Neural progenitor cell (in vitro differentiated cells): ENCODE results near the gene BATF2. TPM values are rescaled to one million over a fixed set of nuclear protein-coding genes. Genes with fewer than 3 reads are reported as not detected.

Source experiments
- DNase-seq: peaks from one replicate; pipeline ENCODE4 v3.0.0-alpha.2; 2016; ENCODE audit warnings: low spot score
- H2AFZ ChIP-seq: fragments of 200-600 bp; sonication (generic); replicated peaks from 2 replicates; pipeline ENCODE4 v1.6.1; 2016; ENCODE audit warnings: antibody characterized with exemption
- H3F3A ChIP-seq: fragments of 200-600 bp; sonication (generic); 2 replicates; pipeline ENCODE4 v1.6.1; 2016; ENCODE audit warnings: antibody characterized with exemption, low read depth
- H3K27ac ChIP-seq: fragments of 200-600 bp; sonication (generic); 2 replicates; pipeline ENCODE4 v1.5.1; 2016; ENCODE audit warnings: mild to moderate bottlenecking
- H3K27me3 ChIP-seq: fragments of 200-600 bp; sonication (generic); 2 replicates; pipeline ENCODE4 v1.6.1; 2016; ENCODE audit warnings: mild to moderate bottlenecking, moderate library complexity
- H3K36me3 ChIP-seq: fragments of 200-600 bp; sonication (generic); 2 replicates; pipeline ENCODE4 v1.5.1; 2016
- H3K4me1 ChIP-seq: fragments of 200-600 bp; sonication (generic); 2 replicates; pipeline ENCODE4 v1.6.1; 2016; ENCODE audit warnings: mixed run types
- H3K4me2 ChIP-seq: fragments of 200-600 bp; sonication (generic); 2 replicates; pipeline ENCODE4 v1.6.1; 2016
- H3K4me3 ChIP-seq: fragments of 200-600 bp; sonication (generic); 2 replicates; pipeline ENCODE4 v1.5.1; 2016
- H3K79me2 ChIP-seq: fragments of 200-600 bp; sonication (generic); 2 replicates; pipeline ENCODE4 v1.6.1; 2016; ENCODE audit warnings: low read depth
- H3K9ac ChIP-seq: fragments of 200-600 bp; sonication (generic); 2 replicates; pipeline ENCODE4 v1.6.1; 2016
- H3K9me3 ChIP-seq: fragments of 200-600 bp; sonication (generic); 2 replicates; pipeline ENCODE4 v1.5.1; 2016; ENCODE audit warnings: low read depth
- H4K20me1 ChIP-seq: fragments of 200-600 bp; sonication (generic); 2 replicates; pipeline ENCODE4 v1.6.1; 2016; ENCODE audit warnings: low read depth
- H3K27ac Mint-ChIP-seq: 3 replicates; pipeline ENCODE4 v1.8.0; 2021; ENCODE audit warnings: mixed read lengths
- H3K27me3 Mint-ChIP-seq: 2 replicates; pipeline ENCODE4 v1.8.0; 2022; ENCODE audit warnings: low read depth, mild to moderate bottlenecking, inconsistent platforms, moderate library complexity, mixed read lengths; ENCODE audit not compliant: insufficient read depth
- H3K36me3 Mint-ChIP-seq: 3 replicates; pipeline ENCODE4 v1.8.0; 2021; ENCODE audit warnings: mixed read lengths
- H3K4me1 Mint-ChIP-seq: 3 replicates; pipeline ENCODE4 v1.8.0; 2021; ENCODE audit warnings: mixed read lengths
- H3K4me3 Mint-ChIP-seq: 3 replicates; pipeline ENCODE4 v1.8.0; 2021; ENCODE audit warnings: mild to moderate bottlenecking, moderate library complexity, mixed read lengths
- H3K9me3 Mint-ChIP-seq: 3 replicates; pipeline ENCODE4 v1.8.0; 2020; ENCODE audit warnings: mixed read lengths
- CTCF ChIP-seq: fragments of 200-600 bp; sonication (generic); IDR thresholded peaks from 2 replicates; pipeline ENCODE4 v1.5.1; 2017; ENCODE audit warnings: antibody characterized with exemption, mild to moderate bottlenecking
- EZH2 ChIP-seq: fragments of 200-600 bp; sonication (generic); IDR thresholded peaks from 2 replicates; pipeline ENCODE4 v1.6.1; 2017; ENCODE audit warnings: antibody characterized with exemption, mild to moderate bottlenecking, moderate library complexity
- EZH2phosphoT487 ChIP-seq: fragments of 200-600 bp; sonication (generic); IDR thresholded peaks from 2 replicates; pipeline ENCODE4 v1.6.1; 2017; ENCODE audit warnings: antibody characterized with exemption
- total RNA-seq: library from RNA; depleted of rRNA; stranded (reverse); fragments of >200 nt; gene quantifications from 2 replicates; pipeline ENCODE4 v1.2.3, GENCODE V29; 2015; ENCODE audit warnings: low replicate concordance

Gene BATF2
- total RNA-seq, 1 donor from 2014 or later: not detected

DNA sequence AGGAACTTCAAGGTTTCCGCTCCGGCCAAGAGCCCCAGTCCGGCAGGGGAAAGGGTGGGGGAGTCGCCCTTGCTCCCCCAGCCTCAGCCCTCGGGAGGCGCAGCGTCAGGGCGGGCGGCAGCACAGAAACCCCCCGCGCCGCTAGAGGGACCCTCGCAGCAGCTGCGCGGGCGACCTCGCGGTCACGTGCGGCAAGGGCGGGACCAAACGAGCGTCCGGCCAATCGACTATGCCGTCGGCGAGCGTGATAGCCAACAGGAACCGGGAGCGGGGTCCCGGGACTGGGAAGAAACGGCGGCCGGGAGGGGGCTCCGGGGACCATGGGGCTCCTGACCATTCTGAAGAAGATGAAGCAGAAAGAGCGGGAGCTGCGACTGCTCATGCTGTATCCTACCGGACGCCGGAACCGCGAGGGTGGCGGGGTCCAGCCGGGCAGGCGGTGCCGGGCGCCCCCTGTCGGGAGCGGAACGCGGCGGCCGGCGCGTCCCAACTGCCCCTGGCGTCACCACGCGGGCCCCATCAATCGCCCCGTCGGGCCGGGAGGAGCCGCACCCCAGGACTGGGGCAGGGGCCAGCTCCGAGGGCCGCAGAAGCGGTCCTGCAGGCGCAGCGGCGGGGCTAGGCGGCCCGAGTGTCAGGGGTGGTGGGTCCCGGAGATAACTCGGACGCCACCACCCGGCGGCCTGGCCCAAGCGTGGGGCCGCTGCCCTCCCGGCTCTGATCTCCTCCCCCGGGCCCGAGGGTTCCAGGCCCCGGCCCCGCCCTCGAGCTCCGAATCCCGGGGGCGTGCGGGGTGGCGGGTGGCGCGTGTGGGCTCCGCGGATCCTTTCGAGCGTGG, 17.3 kb upstream of the BATF2 start, which contains the start of gene ARL2:
ARL2 (plus strand) TSS at position 273 of the 838 bp plus-strand sequence; CDS start at position 321, 48 bp downstream.
- H3K4me3 Mint-ChIP-seq: peak within 1 kb of the TSS; percentile 92
- no peaks in the 10 kb centered on the region for H4K20me1 ChIP-seq
- H3K4me1 Mint-ChIP-seq: peaks cover 12% of the 10 kb centered on the region

GRCh38 chr11:65013130-65013887, 16.5 kb upstream of the BATF2 start:
- H2AFZ ChIP-seq: peak overlapping the region; percentile 75
- peaks cover 22% of the 10 kb centered on the region for H3K79me2 ChIP-seq
- H3K9ac ChIP-seq: no peak overlapping the region
- no peaks in the 10 kb centered on the region for H3K9me3 ChIP-seq
- H3K4me2 ChIP-seq: peak overlapping the region; percentile 75
- peaks cover 12% of the 10 kb centered on the region for H3K4me1 Mint-ChIP-seq
- H3K36me3 Mint-ChIP-seq: peaks cover 19% of the 10 kb centered on the region
- peak overlapping the region; percentile 61 for H3K4me3 ChIP-seq
- no peaks in the 10 kb centered on the region for H4K20me1 ChIP-seq
- H3F3A ChIP-seq: peaks cover 24% of the 10 kb centered on the region
- H3K4me3 Mint-ChIP-seq: peak overlapping the region; percentile 91
- no peaks in the 10 kb centered on the region for H3K36me3 ChIP-seq
- H3K4me1 ChIP-seq: no peaks in the 10 kb centered on the region
- peak overlapping the region; percentile 77 for H3K27ac ChIP-seq
- peak overlapping the region; percentile 89 for H3K27ac Mint-ChIP-seq
- peak; percentile 93 for DNase-seq
- H3K27me3 ChIP-seq: no peaks in the 10 kb centered on the region
- TF ChIP-seq CTCF (peak; percentile 63), EZH2phosphoT487 (no peak), EZH2 (peak; percentile 41)
- no peaks in the 10 kb centered on the region for H3K9me3 Mint-ChIP-seq
- no peaks in the 10 kb centered on the region for H3K27me3 Mint-ChIP-seq

More for the DNA sequence above, 17.3 kb upstream of the BATF2 start, which contains the start of gene ARL2:
- Histone ChIP-seq H3K79me2 (peaks cover 22% of the 10 kb centered on the region), H3K9ac (peak within 1 kb of the TSS; percentile 36), H3K27ac (peak within 1 kb of the TSS; percentile 77), H2AFZ (peak within 1 kb of the TSS; percentile 75), H3K27me3 (no peaks in the 10 kb centered on the region), H3F3A (peaks cover 24% of the 10 kb centered on the region), H3K4me3 (peak within 1 kb of the TSS; percentile 61), H3K9me3 (no peaks in the 10 kb centered on the region), H3K4me2 (peak within 1 kb of the TSS; percentile 75), H3K36me3 (no peaks in the 10 kb centered on the region), H3K4me1 (no peaks in the 10 kb centered on the region)
- Mint-ChIP-seq H3K9me3 (no peaks in the 10 kb centered on the region), H3K36me3 (peaks cover 19% of the 10 kb centered on the region), H3K27me3 (no peaks in the 10 kb centered on the region), H3K27ac (peak within 1 kb of the TSS; percentile 89)
- TF ChIP-seq EZH2phosphoT487: no peak
- peak; percentile 26 for TF ChIP-seq EZH2
- TF ChIP-seq CTCF: peak; percentile 64
- peak; percentile 98 for DNase-seq

GRCh38 chr11:65008873-65009272, 12.1 kb upstream of the BATF2 start:
- Histone ChIP-seq H3F3A (peaks cover 12% of the 10 kb centered on the region), H4K20me1 (no peaks in the 10 kb centered on the region), H3K9me3 (no peaks in the 10 kb centered on the region), H3K79me2 (no peaks in the 10 kb centered on the region), H3K9ac (no peak overlapping the region), H3K36me3 (no peaks in the 10 kb centered on the region), H3K4me3 (no peak overlapping the region), H3K27ac (no peak overlapping the region), H3K4me2 (no peak overlapping the region), H3K4me1 (no peaks in the 10 kb centered on the region), H3K27me3 (no peaks in the 10 kb centered on the region), H2AFZ (no peak overlapping the region)
- Mint-ChIP-seq H3K36me3 (no peaks in the 10 kb centered on the region), H3K27ac (no peak overlapping the region), H3K4me1 (peaks cover 4% of the 10 kb centered on the region), H3K27me3 (no peaks in the 10 kb centered on the region), H3K4me3 (no peak overlapping the region), H3K9me3 (no peaks in the 10 kb centered on the region)
- TF ChIP-seq EZH2phosphoT487 (no peak), CTCF (no peak), EZH2 (no peak)
- no peak for DNase-seq
